ENCODE results near the gene OR2F1. TPM values are rescaled to one million over a fixed set of nuclear protein-coding genes. Genes with fewer than 3 reads are reported as not detected.
"Not testable (repeated sequence)": the region's sequence is repeated elsewhere in the genome, so short reads cannot be mapped to it uniquely, and the experiment has no call there.

OR2F1 gene
- total and polyA plus RNA-seq, 9 donors = not detected

DNA sequence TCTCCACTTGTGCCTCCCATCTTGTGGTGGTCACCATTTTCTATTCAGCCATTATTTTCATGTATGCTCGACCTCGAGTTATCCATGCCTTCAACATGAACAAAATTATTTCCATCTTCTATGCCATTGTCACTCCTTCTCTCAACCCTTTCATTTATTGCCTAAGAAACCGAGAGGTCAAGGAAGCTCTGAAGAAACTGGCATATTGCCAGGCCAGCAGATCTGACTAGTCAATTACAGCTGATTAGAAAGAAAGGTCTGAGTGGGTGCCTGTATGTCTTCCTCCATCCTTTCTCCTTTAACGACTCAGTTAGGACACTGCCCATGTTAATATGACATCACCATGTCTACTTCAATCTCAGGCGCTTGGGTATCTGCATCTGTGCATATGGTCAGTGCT, 50.1 kb downstream of the OR2F1 start:
- H3K9me3 ChIP-seq = no peaks in the 10 kb centered on the region
- no peak for DNase-seq
- H3K36me3 ChIP-seq = no peaks in the 10 kb centered on the region
- TF ChIP-seq POLR2A (IDR thresholded peaks at IDR 0.05) (no peak), EP300 (IDR thresholded peaks at IDR 0.05) (no peak)
- TF ChIP-seq, protein P1, sequence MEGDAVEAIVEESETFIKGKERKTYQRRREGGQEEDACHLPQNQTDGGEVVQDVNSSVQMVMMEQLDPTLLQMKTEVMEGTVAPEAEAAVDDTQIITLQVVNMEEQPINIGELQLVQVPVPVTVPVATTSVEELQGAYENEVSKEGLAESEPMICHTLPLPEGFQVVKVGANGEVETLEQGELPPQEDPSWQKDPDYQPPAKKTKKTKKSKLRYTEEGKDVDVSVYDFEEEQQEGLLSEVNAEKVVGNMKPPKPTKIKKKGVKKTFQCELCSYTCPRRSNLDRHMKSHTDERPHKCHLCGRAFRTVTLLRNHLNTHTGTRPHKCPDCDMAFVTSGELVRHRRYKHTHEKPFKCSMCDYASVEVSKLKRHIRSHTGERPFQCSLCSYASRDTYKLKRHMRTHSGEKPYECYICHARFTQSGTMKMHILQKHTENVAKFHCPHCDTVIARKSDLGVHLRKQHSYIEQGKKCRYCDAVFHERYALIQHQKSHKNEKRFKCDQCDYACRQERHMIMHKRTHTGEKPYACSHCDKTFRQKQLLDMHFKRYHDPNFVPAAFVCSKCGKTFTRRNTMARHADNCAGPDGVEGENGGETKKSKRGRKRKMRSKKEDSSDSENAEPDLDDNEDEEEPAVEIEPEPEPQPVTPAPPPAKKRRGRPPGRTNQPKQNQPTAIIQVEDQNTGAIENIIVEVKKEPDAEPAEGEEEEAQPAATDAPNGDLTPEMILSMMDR (IDR thresholded peaks at IDR 0.05) = no peak
- 81 to 84% (median 82%) methylated on average over 5 of the region's 5 CpGs for WGBS, 3 donors
- no peak overlapping the region for H3K4me3 ChIP-seq
- H3K4me1 ChIP-seq (ENCODE audit: insufficient read depth) = no peaks in the 10 kb centered on the region
- intact Hi-C loops (cut with DNase I) = loop anchor here in 1 of 4 donors (10.0 kb wide), 1 partner anchor 100 kb away; the partner anchor contains the start of gene TCAF1
- H3K27me3 ChIP-seq = no peaks in the 10 kb centered on the region
- no peak overlapping the region for H3K27ac ChIP-seq

DNA sequence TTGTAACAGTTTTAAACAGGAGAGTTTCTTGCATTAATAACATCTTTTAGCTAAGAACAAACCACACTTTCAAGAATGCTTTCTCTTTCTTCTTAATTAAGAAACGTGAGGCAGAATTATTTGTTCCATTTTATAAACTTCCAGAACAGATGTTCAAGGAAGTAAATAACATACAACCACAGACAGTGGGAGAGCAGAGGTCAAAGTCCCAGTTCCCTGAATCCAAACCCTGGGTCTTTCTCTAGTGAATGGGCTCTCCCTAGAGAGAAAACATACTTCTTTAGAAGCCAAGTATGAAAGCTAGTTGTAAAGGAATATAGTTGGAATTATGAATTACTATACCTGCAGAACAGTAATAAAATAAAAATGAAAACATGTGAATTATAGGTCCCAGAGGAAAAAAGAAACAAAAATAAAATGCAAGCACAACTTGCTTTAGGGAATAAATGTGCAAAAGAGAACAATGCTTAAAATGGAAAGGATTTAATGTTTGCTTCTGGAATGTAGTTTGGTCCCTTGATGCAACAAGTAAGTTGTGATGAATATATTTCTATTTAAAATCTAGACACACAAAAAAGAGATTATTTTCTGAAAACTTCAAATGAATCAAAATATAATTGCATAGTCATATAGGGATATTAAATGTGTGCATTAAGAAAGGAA, 51.5 kb downstream of the OR2F1 start:
- intact Hi-C loops (cut with DNase I) = loop anchor here in 1 of 4 donors (10.0 kb wide), 1 partner anchor 101 kb away; the partner anchor contains the start of gene TCAF1

DNA sequence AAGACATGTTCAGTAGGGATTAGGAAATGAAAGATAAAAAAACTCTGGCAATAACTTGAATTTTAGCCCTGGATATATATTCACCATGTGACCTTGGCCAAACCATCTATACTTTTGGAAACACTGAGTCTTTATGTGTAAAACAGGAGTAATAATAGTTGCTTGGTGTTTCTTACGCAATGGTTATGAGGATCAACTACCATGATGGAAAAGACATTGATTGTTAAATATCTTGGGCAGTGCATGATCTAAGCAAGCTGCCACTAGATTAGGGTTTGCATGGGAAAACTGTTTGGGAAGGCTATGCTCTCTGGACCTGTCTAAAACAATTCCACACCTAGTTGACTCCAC, 52.0 kb downstream of the OR2F1 start:
- TF ChIP-seq POLR2A (IDR thresholded peaks at IDR 0.05) (no peak), EP300 (IDR thresholded peaks at IDR 0.05) (no peak)
- TF ChIP-seq, protein P1 (IDR thresholded peaks at IDR 0.05) = no peak
- 94 to 97% (median 96%) methylated on average over 1 of the region's 1 CpG for WGBS, 3 donors

More for the DNA sequence above, 51.5 kb downstream of the OR2F1 start:
- no peak overlapping the region for H3K27ac ChIP-seq
- H3K4me3 ChIP-seq = no peak overlapping the region
- no peaks in the 10 kb centered on the region for H3K9me3 ChIP-seq
- WGBS, 3 donors = 4 to 14% (median 8%) methylated on average over 1 of the region's 1 CpG
- DNase-seq = no peak
- no peaks in the 10 kb centered on the region for H3K36me3 ChIP-seq
- TF ChIP-seq POLR2A (IDR thresholded peaks at IDR 0.05) (no peak), EP300 (IDR thresholded peaks at IDR 0.05) (no peak)
- TF ChIP-seq, protein P1 (IDR thresholded peaks at IDR 0.05) = no peak
- H3K27me3 ChIP-seq = no peaks in the 10 kb centered on the region
- H3K4me1 ChIP-seq (ENCODE audit: insufficient read depth) = no peaks in the 10 kb centered on the region

DNA sequence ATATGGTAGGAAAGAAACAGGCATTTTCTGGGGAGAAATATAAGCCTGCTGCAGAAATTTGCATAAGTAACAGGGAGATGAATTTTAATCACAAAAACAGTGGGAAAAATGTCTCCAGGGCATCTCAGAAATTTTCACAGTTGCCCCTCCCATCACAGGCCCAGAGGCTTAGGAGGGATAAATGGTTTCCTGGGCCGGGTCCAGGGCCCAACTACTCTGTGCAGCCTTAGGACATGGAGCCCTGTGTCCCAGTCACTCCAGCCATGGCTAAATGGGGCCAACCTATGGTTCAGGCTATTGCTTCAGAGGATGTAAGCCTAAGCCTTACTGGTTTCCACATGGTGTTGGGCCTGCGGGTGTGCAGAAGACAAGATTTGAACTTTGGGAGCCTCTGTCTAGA, 54.7 kb downstream of the OR2F1 start:
- no peaks in the 10 kb centered on the region for H3K27me3 ChIP-seq
- TF ChIP-seq EP300 (IDR thresholded peaks at IDR 0.05) (no peak), POLR2A (IDR thresholded peaks at IDR 0.05) (no peak)
- TF ChIP-seq, protein P1 (IDR thresholded peaks at IDR 0.05) = no peak
- no peaks in the 10 kb centered on the region for H3K4me1 ChIP-seq (ENCODE audit: insufficient read depth)
- H3K27ac ChIP-seq = no peak overlapping the region
- no peaks in the 10 kb centered on the region for H3K36me3 ChIP-seq
- H3K9me3 ChIP-seq = no peaks in the 10 kb centered on the region
- intact Hi-C loops (cut with DNase I) = loop anchor here in 1 of 4 donors (10.0 kb wide), 1 partner anchor 105 kb away; the partner anchor contains the start of gene TCAF1
- no peak overlapping the region for H3K4me3 ChIP-seq
- 82 to 89% (median 87%) methylated on average over 2 of the region's 2 CpGs for WGBS, 3 donors
- DNase-seq = no peak

More for the DNA sequence above, 52.0 kb downstream of the OR2F1 start:
- Histone ChIP-seq H3K36me3 (no peaks in the 10 kb centered on the region), H3K27ac (no peak overlapping the region), H3K27me3 (no peaks in the 10 kb centered on the region), H3K4me3 (no peak overlapping the region), H3K9me3 (no peaks in the 10 kb centered on the region), H3K4me1 (ENCODE audit: insufficient read depth) (no peaks in the 10 kb centered on the region)
- no peak for DNase-seq
- intact Hi-C loops (cut with DNase I) = loop anchor here in 1 of 4 donors (10.0 kb wide), 1 partner anchor 102 kb away; the partner anchor contains the start of gene TCAF1

DNA sequence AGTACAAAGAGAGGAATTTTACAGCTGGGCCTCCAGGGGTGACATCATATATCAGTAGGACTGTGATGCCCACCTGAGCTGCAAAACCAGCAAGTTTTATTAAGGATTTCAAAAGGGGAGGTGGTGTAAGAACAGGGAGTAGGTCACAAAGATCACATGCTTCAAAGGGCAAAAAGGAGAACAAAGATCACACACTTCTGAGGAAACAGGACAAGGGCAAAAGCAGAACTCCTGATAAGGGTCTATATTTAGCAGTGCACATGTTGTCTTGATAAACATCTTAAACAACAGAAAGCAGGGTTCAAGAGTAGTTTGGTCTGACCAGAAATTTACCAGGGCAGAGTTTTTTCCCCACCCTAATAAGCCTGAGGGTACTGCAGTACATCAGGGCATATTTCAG, 55.4 kb downstream of the OR2F1 start:
- H3K4me1 ChIP-seq (ENCODE audit: insufficient read depth); H3K27me3 ChIP-seq; H3K4me3 ChIP-seq; H3K27ac ChIP-seq; H3K9me3 ChIP-seq; H3K36me3 ChIP-seq; DNase-seq: not testable (repeated sequence)
- intact Hi-C loops (cut with DNase I) = loop anchor here in 1 of 4 donors (10.0 kb wide), 1 partner anchor 125 kb away; no protein-coding TSS in a partner anchor

DNA sequence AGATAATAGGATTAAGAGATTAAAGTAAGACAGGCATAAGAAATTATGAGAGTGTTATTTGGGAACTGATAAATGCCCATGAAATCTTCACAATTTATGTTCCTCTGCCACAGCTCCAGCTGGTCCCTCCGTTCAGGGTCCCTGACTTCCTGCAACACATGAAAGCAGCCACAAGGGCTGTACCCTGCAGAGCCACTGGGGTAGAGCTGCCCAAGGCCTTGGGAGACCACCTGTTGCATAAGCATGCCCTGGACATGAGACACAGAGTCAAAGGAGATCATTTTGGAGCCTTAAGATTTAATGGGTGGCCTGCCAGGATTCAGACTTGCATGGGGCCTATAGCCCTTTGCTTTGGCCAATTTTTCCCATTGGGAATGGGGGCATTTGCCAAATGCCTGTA, 56.2 kb downstream of the OR2F1 start:
- not testable (repeated sequence) for H3K27me3 ChIP-seq; H3K27ac ChIP-seq; DNase-seq; H3K4me3 ChIP-seq; H3K36me3 ChIP-seq; H3K9me3 ChIP-seq; H3K4me1 ChIP-seq (ENCODE audit: insufficient read depth)
- WGBS, 3 donors = 55 to 76% (median 76%) methylated on average over 1 of the region's 1 CpG
- intact Hi-C loops (cut with DNase I) = loop anchor here in 1 of 4 donors (10.0 kb wide), 1 partner anchor 126 kb away; no protein-coding TSS in a partner anchor
